ENCODE measurements around the gene THSD4.

Gene THSD4

GRCh38 chr15:71575474-71576045 is 460.3 kb downstream of the THSD4 start:
- no peak for DNase-seq (ENCODE audit: low spot score)

- DNase-seq (ENCODE audit: low spot score), result no peak
Measured at GRCh38 chr15:71577071-71577470, 461.8 kb downstream of the THSD4 start.

GRCh38 chr15:71581398-71581930 is 466.2 kb downstream of the THSD4 start:
- DNase-seq (ENCODE audit: low spot score), result no peak

GRCh38 chr15:71585159-71585558 is 469.9 kb downstream of the THSD4 start:
- DNase-seq (ENCODE audit: low spot score), result no peak

- DNase-seq (ENCODE audit: low spot score), result no peak
Measured at GRCh38 chr15:71586463-71586862, 471.2 kb downstream of the THSD4 start.

- no peak for DNase-seq (ENCODE audit: low spot score)
Measured at GRCh38 chr15:71588746-71589145, 473.5 kb downstream of the THSD4 start.

GRCh38 chr15:71591057-71591456 is 475.8 kb downstream of the THSD4 start:
- DNase-seq (ENCODE audit: low spot score), result no peak

GRCh38 chr15:71592203-71592602 is 476.9 kb downstream of the THSD4 start:
- no peak for DNase-seq (ENCODE audit: low spot score)

GRCh38 chr15:71595846-71596553 is 480.7 kb downstream of the THSD4 start:
- DNase-seq (ENCODE audit: low spot score), result no peak

GRCh38 chr15:71596672-71597071 is 481.4 kb downstream of the THSD4 start:
- DNase-seq (ENCODE audit: low spot score), result no peak

- no peak for DNase-seq (ENCODE audit: low spot score)
Measured at GRCh38 chr15:71597126-71597525, 481.9 kb downstream of the THSD4 start.

GRCh38 chr15:71597637-71598036 is 482.4 kb downstream of the THSD4 start:
- no peak for DNase-seq (ENCODE audit: low spot score)

- no peak for DNase-seq (ENCODE audit: low spot score)
Measured at GRCh38 chr15:71598741-71599140, 483.5 kb downstream of the THSD4 start.

GRCh38 chr15:71599418-71600151 is 484.3 kb downstream of the THSD4 start:
- no peak for DNase-seq (ENCODE audit: low spot score)

GRCh38 chr15:71600237-71600636 is 485.0 kb downstream of the THSD4 start:
- no peak for DNase-seq (ENCODE audit: low spot score)

- no peak for DNase-seq (ENCODE audit: low spot score)
Measured at GRCh38 chr15:71601038-71601834, 486.0 kb downstream of the THSD4 start.

- DNase-seq (ENCODE audit: low spot score), result no peak
Measured at GRCh38 chr15:71603379-71603778, 488.1 kb downstream of the THSD4 start.

- DNase-seq (ENCODE audit: low spot score), result no peak
Measured at GRCh38 chr15:71607383-71607782, 492.1 kb downstream of the THSD4 start.

- no peak for DNase-seq (ENCODE audit: low spot score)
Measured at GRCh38 chr15:71610728-71611552, 495.7 kb downstream of the THSD4 start.

GRCh38 chr15:71611553-71612396 is 496.5 kb downstream of the THSD4 start:
- DNase-seq (ENCODE audit: low spot score), result no peak

Data from SK-N-DZ (cell line).